ENCODE measurements around the gene TECPR1.

- TF ChIP-seq POLR2A (IDR thresholded peaks at IDR 0.05) (no peak), CTCF (IDR thresholded peaks at IDR 0.05) (no peak)
These were observed 15.3 kb upstream of the TECPR1 start for GRCh38 chr7:98267303-98267702.
